Iris pigment epithelial cell (primary cell): ENCODE results near the gene COQ8B.
"Not testable (repeated sequence)": the region's sequence is repeated elsewhere in the genome, so short reads cannot be mapped to it uniquely, and the experiment has no call there.

Experiments used
- DNase-seq: peaks from one replicate; pipeline ENCODE4 v3.0.0-alpha.2; 2011; ENCODE audit warnings: low read depth

COQ8B gene

GRCh38 chr19:40716482-40717324 is at the start of gene COQ8B, which contains the start of gene ITPKC:
COQ8B (minus strand) TSS chr19:40716886; CDS start chr19:40714632, 2,254 bp downstream.
ITPKC (plus strand) TSS chr19:40717112; CDS start chr19:40717136, 24 bp downstream.
- peak; percentile 97 for DNase-seq

- not testable (repeated sequence) for DNase-seq
Observed at GRCh38 chr19:40766385-40766784, 49.7 kb upstream of the COQ8B start.

- no peak for DNase-seq
Observed at GRCh38 chr19:40763963-40764362, 47.3 kb upstream of the COQ8B start.

GRCh38 chr19:40763526-40763925 is 46.8 kb upstream of the COQ8B start:
- no peak for DNase-seq

- DNase-seq, result no peak
Observed at GRCh38 chr19:40762754-40763470, 46.2 kb upstream of the COQ8B start.

- DNase-seq, result no peak
Observed at GRCh38 chr19:40759352-40759751, 42.7 kb upstream of the COQ8B start.

- no peak for DNase-seq
Observed at GRCh38 chr19:40758491-40758890, 41.8 kb upstream of the COQ8B start.

GRCh38 chr19:40756502-40757110 is 39.9 kb upstream of the COQ8B start:
- DNase-seq, result no peak

- no peak for DNase-seq
Observed at GRCh38 chr19:40755791-40756190, 39.1 kb upstream of the COQ8B start.

- DNase-seq, result no peak
Observed at GRCh38 chr19:40755248-40755624, 38.5 kb upstream of the COQ8B start.

GRCh38 chr19:40754611-40755247 is 38.0 kb upstream of the COQ8B start:
- peak; percentile 14 for DNase-seq

GRCh38 chr19:40752257-40752781 is 35.6 kb upstream of the COQ8B start:
- DNase-seq, result no peak

- DNase-seq, result peak; percentile 98
Observed at GRCh38 chr19:40750874-40751537, 34.3 kb upstream of the COQ8B start, which contains the start of gene SNRPA. SNRPA (plus strand) TSS chr19:40751203; CDS start chr19:40751409, 206 bp downstream.

GRCh38 chr19:40750058-40750873 is 33.6 kb upstream of the COQ8B start, which contains the start of gene ACTMAP:
ACTMAP (minus strand) TSS chr19:40750477; CDS start chr19:40749803, 674 bp downstream.
- DNase-seq, result peak; percentile 100

GRCh38 chr19:40747536-40747935 is 30.9 kb upstream of the COQ8B start:
- DNase-seq, result no peak

- DNase-seq, result peak; percentile 75
Observed at GRCh38 chr19:40745402-40745780, 28.7 kb upstream of the COQ8B start.

- DNase-seq, result no peak
Observed at GRCh38 chr19:40744554-40745401, 28.1 kb upstream of the COQ8B start.

GRCh38 chr19:40743926-40744325 is 27.2 kb upstream of the COQ8B start:
- no peak for DNase-seq

- DNase-seq, result no peak
Observed at GRCh38 chr19:40742886-40743285, 26.2 kb upstream of the COQ8B start.
